Mesothelial cell of epicardium (in vitro differentiated cells): ENCODE results near the gene ARMC5. TPM values are rescaled to one million over a fixed set of nuclear protein-coding genes. Genes with fewer than 3 reads are reported as not detected.

ENCODE experiments used
- DNase-seq, 2 experiments: peaks; one replicate each; pipeline ENCODE4 v3.0.0; 2021; ENCODE audit warnings: low spot score in 2 of 2; ENCODE audit not compliant: unreplicated experiment in 2 of 2
- H3K27ac Mint-ChIP-seq: 2 replicates; pipeline ENCODE4 v1.8.0; 2021; ENCODE audit warnings: mixed read lengths
- H3K27me3 Mint-ChIP-seq: 2 replicates; pipeline ENCODE4 v1.8.0; 2021; ENCODE audit warnings: low read depth, mixed read lengths
- H3K36me3 Mint-ChIP-seq: 2 replicates; pipeline ENCODE4 v1.8.0; 2021; ENCODE audit warnings: mixed read lengths
- H3K4me1 Mint-ChIP-seq: 2 replicates; pipeline ENCODE4 v1.8.0; 2021; ENCODE audit warnings: mixed read lengths
- H3K4me3 Mint-ChIP-seq: 2 replicates; pipeline ENCODE4 v1.8.0; 2021; ENCODE audit warnings: mild to moderate bottlenecking, moderate library complexity, mixed read lengths
- H3K9me3 Mint-ChIP-seq: 2 replicates; pipeline ENCODE4 v1.8.0; 2021; ENCODE audit warnings: mixed read lengths
- total RNA-seq: library from RNA; stranded (reverse); gene quantifications from 3 replicates; pipeline ENCODE4 v1.2.1, GENCODE V29; 2021
- TF ChIP-seq, protein P1 (sequence below): fragments of 200-600 bp; sonication (generic); IDR thresholded peaks from one replicate; pipeline ENCODE4 v1.5.0; 2021; ENCODE audit warnings: antibody characterized with exemption; ENCODE audit not compliant: unreplicated experiment

The ARMC5 gene, protein sequence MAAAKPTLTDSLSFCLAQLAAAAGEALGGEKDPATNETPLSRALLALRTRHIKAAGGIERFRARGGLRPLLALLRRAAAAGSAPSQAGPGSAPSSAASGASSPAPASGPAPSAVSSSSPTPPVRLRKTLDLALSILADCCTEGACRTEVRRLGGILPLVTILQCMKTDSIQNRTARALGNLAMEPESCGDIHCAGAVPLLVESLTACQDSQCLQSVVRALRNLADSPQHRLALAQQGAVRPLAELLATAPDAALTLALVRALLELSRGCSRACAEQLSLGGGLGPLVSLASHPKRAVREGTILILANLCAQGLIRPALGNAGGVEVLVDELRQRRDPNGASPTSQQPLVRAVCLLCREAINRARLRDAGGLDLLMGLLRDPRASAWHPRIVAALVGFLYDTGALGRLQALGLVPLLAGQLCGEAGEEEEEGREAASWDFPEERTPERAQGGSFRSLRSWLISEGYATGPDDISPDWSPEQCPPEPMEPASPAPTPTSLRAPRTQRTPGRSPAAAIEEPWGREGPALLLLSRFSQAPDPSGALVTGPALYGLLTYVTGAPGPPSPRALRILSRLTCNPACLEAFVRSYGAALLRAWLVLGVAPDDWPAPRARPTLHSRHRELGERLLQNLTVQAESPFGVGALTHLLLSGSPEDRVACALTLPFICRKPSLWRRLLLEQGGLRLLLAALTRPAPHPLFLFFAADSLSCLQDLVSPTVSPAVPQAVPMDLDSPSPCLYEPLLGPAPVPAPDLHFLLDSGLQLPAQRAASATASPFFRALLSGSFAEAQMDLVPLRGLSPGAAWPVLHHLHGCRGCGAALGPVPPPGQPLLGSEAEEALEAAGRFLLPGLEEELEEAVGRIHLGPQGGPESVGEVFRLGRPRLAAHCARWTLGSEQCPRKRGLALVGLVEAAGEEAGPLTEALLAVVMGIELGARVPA
- total RNA-seq: 17.0 to 18.5 TPM (median 17.7 TPM) in 3 replicates

DNA sequence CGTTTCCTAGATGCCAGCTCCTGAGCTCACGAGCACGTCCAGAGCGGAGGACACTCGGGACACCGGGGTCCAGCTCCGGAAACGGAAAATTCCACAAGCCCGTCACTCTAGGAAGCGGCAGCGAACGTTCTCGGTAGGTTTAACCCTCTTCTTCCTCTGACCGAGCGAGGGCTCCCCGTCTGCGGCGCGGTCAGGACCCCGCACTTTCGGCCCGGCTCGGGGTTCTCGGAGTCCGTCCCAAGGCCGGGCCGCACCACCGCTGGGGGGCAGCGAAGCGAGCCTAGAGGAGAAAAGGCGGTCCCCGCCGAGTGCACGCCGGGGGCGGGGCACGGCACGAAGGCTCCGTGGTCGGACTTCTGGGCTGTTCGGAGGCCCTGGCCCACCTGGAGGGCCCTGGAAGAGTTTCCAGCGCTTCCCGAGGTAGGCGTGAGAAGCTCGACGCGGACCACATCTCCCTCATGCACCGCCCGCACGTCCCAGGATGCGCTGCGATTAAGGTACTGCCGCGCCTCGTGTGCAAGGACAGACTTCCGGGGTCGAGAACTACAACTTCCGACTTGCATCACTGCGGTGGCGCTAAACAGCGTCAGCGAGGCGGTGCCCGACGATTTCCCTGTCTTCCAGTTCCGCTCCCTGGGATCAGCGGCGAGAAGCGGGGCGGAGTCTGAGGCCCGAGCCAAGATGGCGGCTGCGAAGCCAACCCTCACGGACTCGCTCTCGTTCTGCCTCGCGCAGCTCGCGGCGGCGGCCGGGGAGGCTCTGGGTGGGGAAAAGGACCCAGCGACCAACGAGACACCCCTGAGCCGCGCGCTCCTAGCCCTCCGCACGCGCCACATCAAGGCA, at the start of gene ARMC5:
TSS of gene ARMC5 (plus strand) at position 658 of the 843 bp plus-strand sequence. CDS start at position 682, 24 bp downstream.
- Mint-ChIP-seq H3K9me3 (no peaks in the 10 kb centered on the region), H3K36me3 (peaks cover 9% of the 10 kb centered on the region), H3K4me3 (peak within 1 kb of the TSS; percentile 87), H3K4me1 (peaks cover 37% of the 10 kb centered on the region), H3K27ac (peak within 1 kb of the TSS; percentile 99), H3K27me3 (no peaks in the 10 kb centered on the region)
- TF ChIP-seq, protein P1, sequence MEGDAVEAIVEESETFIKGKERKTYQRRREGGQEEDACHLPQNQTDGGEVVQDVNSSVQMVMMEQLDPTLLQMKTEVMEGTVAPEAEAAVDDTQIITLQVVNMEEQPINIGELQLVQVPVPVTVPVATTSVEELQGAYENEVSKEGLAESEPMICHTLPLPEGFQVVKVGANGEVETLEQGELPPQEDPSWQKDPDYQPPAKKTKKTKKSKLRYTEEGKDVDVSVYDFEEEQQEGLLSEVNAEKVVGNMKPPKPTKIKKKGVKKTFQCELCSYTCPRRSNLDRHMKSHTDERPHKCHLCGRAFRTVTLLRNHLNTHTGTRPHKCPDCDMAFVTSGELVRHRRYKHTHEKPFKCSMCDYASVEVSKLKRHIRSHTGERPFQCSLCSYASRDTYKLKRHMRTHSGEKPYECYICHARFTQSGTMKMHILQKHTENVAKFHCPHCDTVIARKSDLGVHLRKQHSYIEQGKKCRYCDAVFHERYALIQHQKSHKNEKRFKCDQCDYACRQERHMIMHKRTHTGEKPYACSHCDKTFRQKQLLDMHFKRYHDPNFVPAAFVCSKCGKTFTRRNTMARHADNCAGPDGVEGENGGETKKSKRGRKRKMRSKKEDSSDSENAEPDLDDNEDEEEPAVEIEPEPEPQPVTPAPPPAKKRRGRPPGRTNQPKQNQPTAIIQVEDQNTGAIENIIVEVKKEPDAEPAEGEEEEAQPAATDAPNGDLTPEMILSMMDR: peak; percentile 44
- DNase-seq: peak; percentile 92 to 96

DNA sequence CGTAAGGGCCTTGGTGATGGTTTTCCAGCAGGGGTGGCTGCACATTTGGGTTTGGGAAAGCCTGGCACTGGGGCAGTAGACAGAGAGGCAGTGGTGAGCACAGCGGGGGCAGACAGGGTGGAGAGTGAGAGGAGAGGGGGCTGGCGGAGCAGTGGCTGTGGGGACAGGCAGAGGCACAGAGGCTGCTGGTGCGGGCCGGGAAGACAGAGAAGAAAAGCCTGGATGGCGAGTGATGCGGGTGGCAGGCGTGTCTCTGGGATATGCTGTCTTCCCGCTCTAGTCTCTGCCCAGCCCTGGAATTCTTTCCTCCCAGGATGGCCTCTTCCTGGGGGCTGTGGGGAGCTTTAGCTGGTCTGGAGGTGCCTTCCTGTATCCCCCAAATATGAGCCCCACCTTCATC, 49.2 kb upstream of the ARMC5 start:
- Mint-ChIP-seq H3K4me3 (no peak overlapping the region), H3K27me3 (peaks cover 46% of the 10 kb centered on the region), H3K27ac (no peak overlapping the region), H3K36me3 (no peaks in the 10 kb centered on the region), H3K9me3 (no peaks in the 10 kb centered on the region), H3K4me1 (no peaks in the 10 kb centered on the region)
- TF ChIP-seq, protein P1: no peak
- no peak for DNase-seq

DNA sequence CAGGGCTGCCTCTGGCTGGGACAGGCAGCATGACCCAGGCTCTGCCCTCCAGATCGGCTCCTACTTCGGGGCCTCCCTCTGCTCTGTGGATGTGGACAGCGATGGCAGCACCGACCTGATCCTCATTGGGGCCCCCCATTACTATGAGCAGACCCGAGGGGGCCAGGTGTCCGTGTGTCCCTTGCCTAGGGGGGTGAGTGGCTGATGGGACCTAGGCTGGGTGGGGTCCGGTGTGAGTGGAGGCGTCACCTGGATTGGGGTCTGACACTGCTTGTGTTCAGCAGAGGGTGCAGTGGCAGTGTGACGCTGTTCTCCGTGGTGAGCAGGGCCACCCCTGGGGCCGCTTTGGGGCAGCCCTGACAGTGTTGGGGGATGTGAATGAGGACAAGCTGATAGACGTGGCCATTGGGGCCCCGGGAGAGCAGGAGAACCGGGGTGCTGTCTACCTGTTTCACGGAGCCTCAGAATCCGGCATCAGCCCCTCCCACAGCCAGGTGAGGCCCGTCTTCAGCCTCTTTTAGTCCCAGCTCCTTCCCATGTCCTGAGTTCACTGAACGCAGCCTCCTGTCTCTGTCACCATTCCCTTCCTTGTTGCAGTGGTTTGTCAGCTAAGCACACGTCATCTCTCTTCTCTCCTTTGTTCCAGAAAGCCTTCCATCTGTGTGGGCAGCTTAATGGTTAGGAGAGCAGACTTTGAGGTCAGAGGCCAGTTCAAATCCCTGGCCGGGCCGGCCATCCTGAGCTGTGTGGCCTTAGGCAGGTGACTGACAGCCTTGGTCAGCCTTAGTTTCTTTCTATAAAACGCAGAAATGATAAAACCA, 48.1 kb upstream of the ARMC5 start:
- H3K9me3 Mint-ChIP-seq: no peaks in the 10 kb centered on the region
- TF ChIP-seq, protein P1: no peak
- peaks cover 55% of the 10 kb centered on the region for H3K27me3 Mint-ChIP-seq
- no peak for DNase-seq
- H3K4me3 Mint-ChIP-seq: no peak overlapping the region
- no peaks in the 10 kb centered on the region for H3K4me1 Mint-ChIP-seq
- no peak overlapping the region for H3K27ac Mint-ChIP-seq
- H3K36me3 Mint-ChIP-seq: no peaks in the 10 kb centered on the region

DNA sequence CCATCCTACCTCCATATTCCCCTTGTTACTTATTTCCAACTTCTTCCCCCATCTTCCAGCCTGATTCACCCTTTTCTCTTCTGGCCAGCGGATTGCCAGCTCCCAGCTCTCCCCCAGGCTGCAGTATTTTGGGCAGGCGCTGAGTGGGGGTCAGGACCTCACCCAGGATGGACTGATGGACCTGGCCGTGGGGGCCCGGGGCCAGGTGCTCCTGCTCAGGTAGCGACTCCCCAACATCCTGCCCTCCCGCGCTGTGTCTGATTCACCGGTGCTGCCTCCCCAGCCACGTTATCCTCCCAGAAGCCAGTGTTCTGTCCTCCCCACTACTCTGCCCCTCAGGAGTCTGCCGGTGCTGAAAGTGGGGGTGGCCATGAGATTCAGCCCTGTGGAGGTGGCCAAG, 46.6 kb upstream of the ARMC5 start:
- no peak overlapping the region for H3K27ac Mint-ChIP-seq
- no peaks in the 10 kb centered on the region for H3K9me3 Mint-ChIP-seq
- H3K4me1 Mint-ChIP-seq: no peaks in the 10 kb centered on the region
- peaks cover 50% of the 10 kb centered on the region for H3K27me3 Mint-ChIP-seq
- H3K4me3 Mint-ChIP-seq: no peak overlapping the region
- DNase-seq: no peak
- TF ChIP-seq, protein P1: no peak
- H3K36me3 Mint-ChIP-seq: no peaks in the 10 kb centered on the region
